ENCODE results near the gene ITGA4.
"Not testable (repeated sequence)": the region's sequence is repeated elsewhere in the genome, so short reads cannot be mapped to it uniquely, and the experiment has no call there.

The ITGA4 gene

GRCh38 chr2:181444654-181445053 lies 12.5 kb upstream of the ITGA4 start:
- peaks cover 32% of the 10 kb centered on the region for H3K4me1 Mint-ChIP-seq (ENCODE audit: low read depth)
- no peak overlapping the region for H3K27ac Mint-ChIP-seq
- no peaks in the 10 kb centered on the region for H3K9me3 Mint-ChIP-seq
- H3K4me3 Mint-ChIP-seq, result no peak overlapping the region
- no peaks in the 10 kb centered on the region for H3K27me3 Mint-ChIP-seq
- no peaks in the 10 kb centered on the region for H3K36me3 Mint-ChIP-seq (ENCODE audit: low read depth)
- no peak for DNase-seq

- Mint-ChIP-seq H3K27me3 (no peaks in the 10 kb centered on the region), H3K4me1 (ENCODE audit: low read depth) (peaks cover 24% of the 10 kb centered on the region), H3K9me3 (no peaks in the 10 kb centered on the region), H3K27ac (peak overlapping the region; percentile 56), H3K36me3 (ENCODE audit: low read depth) (no peaks in the 10 kb centered on the region), H3K4me3 (peak overlapping the region; percentile 16)
- DNase-seq, result no peak
Observed at GRCh38 chr2:181446985-181447384, 10.2 kb upstream of the ITGA4 start.

GRCh38 chr2:181449278-181449677 lies 7.9 kb upstream of the ITGA4 start:
- not testable (repeated sequence) for H3K27me3 Mint-ChIP-seq; DNase-seq; H3K4me3 Mint-ChIP-seq; H3K36me3 Mint-ChIP-seq (ENCODE audit: low read depth); H3K9me3 Mint-ChIP-seq; H3K27ac Mint-ChIP-seq
- H3K4me1 Mint-ChIP-seq (ENCODE audit: low read depth), result peaks cover 21% of the 10 kb centered on the region

DNA sequence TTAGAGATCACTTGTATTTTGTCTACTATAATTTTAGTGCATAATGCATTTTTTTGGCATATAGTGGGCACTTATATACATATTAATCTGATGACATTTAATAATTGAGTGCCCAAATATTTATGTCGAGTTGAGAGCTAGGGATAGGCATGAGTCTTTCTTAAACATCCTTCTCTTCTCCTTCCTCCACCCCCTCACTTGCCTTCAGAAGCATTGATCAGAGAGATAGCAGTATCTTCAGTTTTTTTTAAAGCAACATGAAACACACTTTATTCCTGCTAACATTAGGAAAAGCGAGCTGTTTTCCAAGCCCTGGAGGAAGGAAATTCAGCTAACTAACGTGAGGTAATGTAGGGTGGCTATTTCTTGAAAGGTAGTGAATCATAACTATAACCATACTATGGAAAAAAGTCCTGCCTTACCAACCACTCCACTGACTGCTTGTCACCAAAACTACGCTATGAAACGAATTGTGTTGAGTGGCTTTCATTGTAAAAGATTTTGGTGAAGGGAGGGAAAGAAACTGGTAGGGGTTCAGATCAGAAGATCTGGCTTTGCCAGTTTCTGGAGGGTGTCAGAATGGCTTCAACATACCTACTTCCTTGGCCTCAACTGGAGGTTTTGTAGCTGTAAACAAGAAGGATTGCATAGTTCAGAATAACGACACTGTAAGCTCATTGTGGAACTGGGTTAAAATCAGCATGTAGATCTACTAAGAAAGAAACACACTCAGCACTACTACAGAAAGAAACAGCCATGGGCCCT lies 2.3 kb upstream of the ITGA4 start:
- H3K36me3 Mint-ChIP-seq (ENCODE audit: low read depth), result peaks cover 25% of the 10 kb centered on the region
- peak overlapping the region; percentile 93 for H3K27ac Mint-ChIP-seq
- DNase-seq, result no peak
- no peaks in the 10 kb centered on the region for H3K27me3 Mint-ChIP-seq
- H3K9me3 Mint-ChIP-seq, result no peaks in the 10 kb centered on the region
- peaks cover 37% of the 10 kb centered on the region for H3K4me1 Mint-ChIP-seq (ENCODE audit: low read depth)
- H3K4me3 Mint-ChIP-seq, result peak overlapping the region; percentile 97

DNA sequence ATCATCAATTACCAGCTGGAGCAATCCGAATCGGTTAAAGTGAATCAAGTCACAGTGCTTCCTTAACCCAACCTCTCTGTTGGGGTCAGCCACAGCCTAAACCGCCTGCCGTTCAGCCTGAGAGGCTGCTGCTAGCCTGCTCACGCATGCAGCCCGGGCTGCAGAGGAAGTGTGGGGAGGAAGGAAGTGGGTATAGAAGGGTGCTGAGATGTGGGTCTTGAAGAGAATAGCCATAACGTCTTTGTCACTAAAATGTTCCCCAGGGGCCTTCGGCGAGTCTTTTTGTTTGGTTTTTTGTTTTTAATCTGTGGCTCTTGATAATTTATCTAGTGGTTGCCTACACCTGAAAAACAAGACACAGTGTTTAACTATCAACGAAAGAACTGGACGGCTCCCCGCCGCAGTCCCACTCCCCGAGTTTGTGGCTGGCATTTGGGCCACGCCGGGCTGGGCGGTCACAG lies 496 bp upstream of the ITGA4 start:
- Mint-ChIP-seq H3K27me3 (no peaks in the 10 kb centered on the region), H3K4me3 (peak overlapping the region; percentile 97), H3K4me1 (ENCODE audit: low read depth) (peaks cover 52% of the 10 kb centered on the region)

DNA sequence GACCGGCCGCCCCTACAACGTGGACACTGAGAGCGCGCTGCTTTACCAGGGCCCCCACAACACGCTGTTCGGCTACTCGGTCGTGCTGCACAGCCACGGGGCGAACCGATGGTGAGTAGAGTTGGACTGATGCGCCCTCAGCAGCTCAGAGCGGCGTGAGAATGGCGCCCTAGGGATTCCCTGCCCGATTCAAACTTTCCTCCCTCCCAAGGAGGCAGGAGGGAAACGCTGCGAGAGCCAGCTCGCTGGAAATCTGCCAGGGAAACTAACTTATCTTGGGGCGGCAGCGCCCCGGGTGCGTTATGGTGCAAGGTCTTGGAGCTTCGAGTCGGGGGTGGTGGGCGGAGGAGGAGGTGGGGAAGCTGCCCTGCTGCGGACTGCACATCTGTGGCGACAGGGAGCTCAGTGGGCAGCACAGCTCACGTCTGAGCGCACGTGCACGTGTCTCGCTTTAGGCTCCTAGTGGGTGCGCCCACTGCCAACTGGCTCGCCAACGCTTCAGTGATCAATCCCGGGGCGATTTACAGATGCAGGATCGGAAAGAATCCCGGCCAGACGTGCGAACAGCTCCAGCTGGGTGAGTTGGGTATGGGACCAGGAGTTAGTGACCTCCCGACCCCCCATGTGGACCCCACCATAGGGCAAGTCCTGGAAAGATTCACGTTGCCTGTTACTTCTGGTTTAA lies 697 bp downstream of the ITGA4 start:
- peaks cover 47% of the 10 kb centered on the region for H3K36me3 Mint-ChIP-seq (ENCODE audit: low read depth)
- peak; percentile 81 for DNase-seq
- H3K4me3 Mint-ChIP-seq, result peak overlapping the region; percentile 97
- no peaks in the 10 kb centered on the region for H3K9me3 Mint-ChIP-seq
- no peaks in the 10 kb centered on the region for H3K27me3 Mint-ChIP-seq
- peaks cover 62% of the 10 kb centered on the region for H3K4me1 Mint-ChIP-seq (ENCODE audit: low read depth)
- peak overlapping the region; percentile 98 for H3K27ac Mint-ChIP-seq

More for the DNA sequence above, 496 bp upstream of the ITGA4 start:
- peak; percentile 75 for DNase-seq
- Mint-ChIP-seq H3K27ac (peak overlapping the region; percentile 93), H3K9me3 (no peaks in the 10 kb centered on the region), H3K36me3 (ENCODE audit: low read depth) (peaks cover 39% of the 10 kb centered on the region)

- Mint-ChIP-seq H3K4me1 (ENCODE audit: low read depth) (peaks cover 72% of the 10 kb centered on the region), H3K27me3 (no peaks in the 10 kb centered on the region), H3K4me3 (peak overlapping the region; percentile 97), H3K36me3 (ENCODE audit: low read depth) (peaks cover 57% of the 10 kb centered on the region), H3K27ac (peak overlapping the region; percentile 98), H3K9me3 (no peaks in the 10 kb centered on the region)
- DNase-seq, result no peak
Observed at GRCh38 chr2:181458871-181459270, 1.7 kb downstream of the ITGA4 start.

DNA sequence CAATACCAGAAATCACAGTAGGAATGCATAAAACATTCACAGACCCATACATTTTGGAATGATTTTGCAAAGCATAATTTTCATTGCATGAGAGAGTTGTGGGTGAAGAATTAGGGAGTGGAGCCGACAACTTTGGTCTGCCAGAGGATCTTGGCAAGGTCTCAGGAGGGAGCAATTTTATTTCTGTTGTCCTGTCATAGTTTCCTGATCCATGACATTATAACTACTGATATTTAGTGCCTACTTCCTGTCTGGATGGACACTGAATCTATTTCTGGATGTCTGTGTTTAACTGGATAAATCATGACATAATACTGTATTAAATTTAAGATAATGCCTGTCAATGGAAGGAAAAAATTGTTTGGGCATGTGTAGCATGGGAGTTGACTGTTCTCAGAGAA lies 2.4 kb downstream of the ITGA4 start:
- DNase-seq, result no peak
- Mint-ChIP-seq H3K4me1 (ENCODE audit: low read depth) (peaks cover 74% of the 10 kb centered on the region), H3K9me3 (no peaks in the 10 kb centered on the region), H3K27ac (peak overlapping the region; percentile 98), H3K36me3 (ENCODE audit: low read depth) (peaks cover 64% of the 10 kb centered on the region), H3K4me3 (peak overlapping the region; percentile 97), H3K27me3 (no peaks in the 10 kb centered on the region)

- H3K4me3 Mint-ChIP-seq, result peak overlapping the region; percentile 97
- H3K9me3 Mint-ChIP-seq, result no peaks in the 10 kb centered on the region
- no peaks in the 10 kb centered on the region for H3K27me3 Mint-ChIP-seq
- peaks cover 76% of the 10 kb centered on the region for H3K36me3 Mint-ChIP-seq (ENCODE audit: low read depth)
- DNase-seq, result peak; percentile 35
- peaks cover 73% of the 10 kb centered on the region for H3K4me1 Mint-ChIP-seq (ENCODE audit: low read depth)
- H3K27ac Mint-ChIP-seq, result peak overlapping the region; percentile 98
Observed at GRCh38 chr2:181461056-181461997, 4.1 kb downstream of the ITGA4 start.

DNA sequence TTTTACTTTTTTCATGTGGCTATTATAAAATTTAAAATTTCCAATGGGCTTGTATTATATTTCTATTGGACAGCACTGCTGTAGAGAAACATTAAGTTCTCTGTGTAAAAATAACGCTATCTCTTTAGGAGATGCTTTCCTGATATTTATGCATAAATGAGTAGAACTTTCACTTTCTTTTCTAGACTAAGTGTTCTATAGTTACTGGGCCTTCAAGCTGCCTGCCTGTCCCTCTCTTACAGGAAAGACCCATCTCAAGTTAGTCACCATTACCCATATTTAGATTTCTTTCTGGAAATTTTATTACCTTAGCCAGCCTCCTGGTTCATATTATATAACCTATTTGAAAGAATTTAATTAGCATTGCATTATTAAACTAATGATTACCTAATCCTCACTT lies 4.8 kb downstream of the ITGA4 start:
- DNase-seq, result no peak
- Mint-ChIP-seq H3K27ac (peak overlapping the region; percentile 83), H3K36me3 (ENCODE audit: low read depth) (peaks cover 79% of the 10 kb centered on the region), H3K4me3 (peak overlapping the region; percentile 48), H3K9me3 (no peaks in the 10 kb centered on the region), H3K4me1 (ENCODE audit: low read depth) (peaks cover 71% of the 10 kb centered on the region), H3K27me3 (no peaks in the 10 kb centered on the region)

DNA sequence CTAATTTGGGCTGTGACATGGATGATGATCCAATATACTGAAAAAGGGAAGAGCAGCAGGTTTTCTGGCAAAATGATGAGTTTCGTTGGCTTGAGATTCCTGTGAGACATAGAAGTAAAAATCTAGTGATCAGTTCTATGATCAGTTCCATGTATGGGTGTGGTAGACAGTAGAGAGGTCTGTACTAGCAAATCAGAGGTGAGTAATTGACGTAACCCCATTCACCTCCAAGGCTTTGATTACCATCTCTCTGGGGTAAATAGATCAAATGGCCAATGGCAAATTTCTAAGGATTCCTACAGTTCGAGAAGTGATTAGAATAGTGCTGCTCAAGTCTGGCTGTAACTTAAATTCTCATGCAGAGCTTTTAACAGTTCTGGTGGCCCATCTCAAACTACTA lies 6.4 kb downstream of the ITGA4 start:
- no peaks in the 10 kb centered on the region for H3K9me3 Mint-ChIP-seq
- H3K36me3 Mint-ChIP-seq (ENCODE audit: low read depth), result peaks cover 82% of the 10 kb centered on the region
- no peak for DNase-seq
- peaks cover 86% of the 10 kb centered on the region for H3K4me1 Mint-ChIP-seq (ENCODE audit: low read depth)
- peak overlapping the region; percentile 18 for H3K4me3 Mint-ChIP-seq
- H3K27ac Mint-ChIP-seq, result peak overlapping the region; percentile 83
- no peaks in the 10 kb centered on the region for H3K27me3 Mint-ChIP-seq

- no peak for DNase-seq
- Mint-ChIP-seq H3K36me3 (ENCODE audit: low read depth) (peaks cover 81% of the 10 kb centered on the region), H3K27ac (peak overlapping the region; percentile 86), H3K27me3 (no peaks in the 10 kb centered on the region), H3K4me1 (ENCODE audit: low read depth) (peaks cover 86% of the 10 kb centered on the region), H3K4me3 (peak overlapping the region; percentile 38), H3K9me3 (peaks cover 2% of the 10 kb centered on the region)
Observed at GRCh38 chr2:181464966-181465365, 7.8 kb downstream of the ITGA4 start.

GRCh38 chr2:181465676-181466375 lies 8.6 kb downstream of the ITGA4 start:
- peak overlapping the region; percentile 38 for H3K4me3 Mint-ChIP-seq

More at GRCh38 chr2:181465676-181466375, 8.6 kb downstream of the ITGA4 start:
- peak overlapping the region; percentile 86 for H3K27ac Mint-ChIP-seq
- peaks cover 88% of the 10 kb centered on the region for H3K4me1 Mint-ChIP-seq (ENCODE audit: low read depth)
- peaks cover 2% of the 10 kb centered on the region for H3K9me3 Mint-ChIP-seq
- no peaks in the 10 kb centered on the region for H3K27me3 Mint-ChIP-seq
- DNase-seq, result no peak
- H3K36me3 Mint-ChIP-seq (ENCODE audit: low read depth), result peaks cover 85% of the 10 kb centered on the region
